Activated naive CD8-positive, alpha-beta T cell treated with anti-CD3 and anti-CD28 coated beads for 36 hours (primary cell): ENCODE results near the gene LRRC37A3. TPM values are rescaled to one million over a fixed set of nuclear protein-coding genes. Genes with fewer than 3 reads are reported as not detected.
"Not testable (repeated sequence)": the region's sequence is repeated elsewhere in the genome, so short reads cannot be mapped to it uniquely, and the experiment has no call there.

Experiments
- DNase-seq: peaks from one replicate; pipeline ENCODE4 v3.0.0; 2021
- H3K27ac Mint-ChIP-seq: one replicate; pipeline ENCODE4 v1.8.0; 2022; ENCODE audit warnings: mild to moderate bottlenecking, moderate library complexity, mixed read lengths
- H3K27me3 Mint-ChIP-seq: one replicate; pipeline ENCODE4 v1.8.0; 2022; ENCODE audit warnings: mild to moderate bottlenecking, mixed read lengths
- H3K36me3 Mint-ChIP-seq: one replicate; pipeline ENCODE4 v1.8.0; 2021; ENCODE audit warnings: mild to moderate bottlenecking, mixed read lengths
- H3K4me1 Mint-ChIP-seq: one replicate; pipeline ENCODE4 v1.8.0; 2021; ENCODE audit warnings: mixed read lengths
- H3K4me3 Mint-ChIP-seq: one replicate; pipeline ENCODE4 v1.8.0; 2022; ENCODE audit warnings: mild to moderate bottlenecking, moderate library complexity, mixed read lengths
- H3K9me3 Mint-ChIP-seq: one replicate; pipeline ENCODE4 v1.8.0; 2022; ENCODE audit warnings: mixed read lengths
- total RNA-seq, 2 experiments: library from RNA; stranded (reverse); gene quantifications; one replicate each; pipeline ENCODE4 v1.2.3, GENCODE V29; 2021

LRRC37A3 gene
- total RNA-seq, 2 experiments from 2014 or later = 4.5 to 4.8 TPM

DNA sequence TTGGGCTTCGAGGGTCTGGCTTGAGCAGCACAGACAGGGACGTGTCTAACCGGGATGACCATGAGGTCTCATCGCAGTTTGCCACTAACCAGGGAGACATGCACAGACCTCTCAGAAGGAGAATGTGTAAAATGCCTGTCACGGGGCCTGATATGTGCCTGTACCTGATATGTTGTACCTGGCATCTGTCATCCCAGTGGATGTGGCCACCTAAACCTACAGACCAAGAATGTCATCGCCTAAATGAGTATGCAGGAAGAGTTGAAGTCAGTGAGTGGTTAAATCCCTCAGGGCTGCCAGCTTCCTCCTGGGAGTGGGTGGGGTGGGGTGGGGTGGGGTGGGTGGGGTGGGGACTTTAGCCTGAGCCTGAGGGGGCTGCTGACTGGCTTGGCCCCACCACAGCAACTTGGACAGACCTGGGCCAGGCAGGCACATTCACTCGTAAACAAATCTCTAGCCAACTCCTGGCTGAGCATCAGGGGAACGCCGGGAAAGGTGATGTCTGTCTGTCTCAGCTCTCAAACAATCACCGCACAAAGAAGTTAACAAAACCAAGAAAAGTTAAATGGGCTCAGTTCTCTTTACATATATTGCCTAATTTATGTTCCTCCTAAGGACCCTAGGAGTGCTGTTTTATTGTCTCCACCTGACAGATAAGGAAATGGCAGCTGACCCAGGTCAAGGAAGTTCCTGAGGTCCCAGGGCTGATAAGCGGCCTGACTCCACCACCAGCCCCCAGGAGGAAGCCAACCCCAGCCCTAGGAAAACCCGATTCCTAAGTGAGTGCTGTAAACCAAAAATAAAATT lies 89.3 kb downstream of the LRRC37A3 start:
- DNase-seq, H3K36me3 Mint-ChIP-seq, H3K4me3 Mint-ChIP-seq, H3K4me1 Mint-ChIP-seq, H3K27me3 Mint-ChIP-seq, H3K9me3 Mint-ChIP-seq, H3K27ac Mint-ChIP-seq: not testable (repeated sequence)

DNA sequence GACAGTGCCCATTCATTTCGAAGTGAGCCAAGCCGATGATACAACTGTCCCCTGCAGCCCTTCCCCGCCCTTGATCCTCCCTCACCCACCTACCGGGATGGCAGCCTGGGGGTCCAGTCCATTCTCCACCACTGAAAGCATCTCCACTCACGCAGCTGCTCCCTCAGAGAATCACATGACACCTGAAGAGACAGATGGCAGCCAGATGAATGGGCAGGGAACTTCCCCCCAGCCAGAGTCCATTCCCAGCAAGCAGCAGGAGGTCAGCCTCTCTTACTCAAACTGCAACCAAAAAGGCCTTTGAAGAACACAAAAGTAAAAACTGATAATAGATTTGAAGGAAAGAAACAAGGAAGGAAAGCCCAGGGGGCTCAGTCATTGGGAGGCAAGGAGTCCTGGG lies 90.2 kb downstream of the LRRC37A3 start:
- not testable (repeated sequence) for H3K27me3 Mint-ChIP-seq, DNase-seq, H3K27ac Mint-ChIP-seq, H3K9me3 Mint-ChIP-seq, H3K36me3 Mint-ChIP-seq, H3K4me1 Mint-ChIP-seq, H3K4me3 Mint-ChIP-seq

DNA sequence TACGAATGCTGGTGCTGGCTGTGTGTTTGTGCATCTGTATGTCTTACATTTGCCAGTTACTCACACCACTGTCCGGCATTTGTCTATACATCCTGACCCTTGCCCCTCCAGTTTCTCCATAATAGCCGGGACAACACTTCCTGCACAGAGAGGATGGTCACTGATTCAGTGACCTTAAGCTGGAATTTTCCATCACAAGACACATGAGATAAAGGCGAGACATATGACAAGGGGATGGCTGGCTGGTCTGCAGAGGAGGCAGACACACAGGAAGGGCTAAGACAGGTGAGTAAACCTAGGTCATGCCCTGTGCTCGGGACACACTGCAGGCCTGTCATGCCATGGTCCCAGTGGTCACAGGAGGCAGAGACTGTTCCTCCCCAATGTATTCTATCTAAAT lies 100.4 kb downstream of the LRRC37A3 start:
- not testable (repeated sequence) for H3K27ac Mint-ChIP-seq, DNase-seq, H3K9me3 Mint-ChIP-seq, H3K36me3 Mint-ChIP-seq, H3K4me3 Mint-ChIP-seq, H3K4me1 Mint-ChIP-seq, H3K27me3 Mint-ChIP-seq

DNA sequence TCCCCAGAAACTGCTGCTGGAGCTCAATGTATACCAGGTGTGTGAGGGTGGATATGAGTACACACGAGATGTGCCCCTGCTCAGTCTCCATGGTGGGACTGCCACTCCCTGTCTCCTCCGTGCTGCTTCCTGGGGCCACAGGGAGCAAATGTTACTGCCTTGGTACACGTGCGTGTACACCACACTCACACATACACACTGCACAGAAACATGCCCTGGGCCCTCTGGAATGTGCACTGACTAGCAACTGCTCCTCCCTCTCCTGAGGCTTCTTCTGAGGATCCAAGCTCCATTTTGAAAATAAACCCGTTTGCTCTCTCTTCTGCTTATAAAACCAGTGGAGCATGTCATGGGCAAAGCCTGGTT lies 103.5 kb downstream of the LRRC37A3 start:
- DNase-seq, H3K27me3 Mint-ChIP-seq, H3K4me3 Mint-ChIP-seq, H3K27ac Mint-ChIP-seq, H3K4me1 Mint-ChIP-seq, H3K9me3 Mint-ChIP-seq, H3K36me3 Mint-ChIP-seq: not testable (repeated sequence)

DNA sequence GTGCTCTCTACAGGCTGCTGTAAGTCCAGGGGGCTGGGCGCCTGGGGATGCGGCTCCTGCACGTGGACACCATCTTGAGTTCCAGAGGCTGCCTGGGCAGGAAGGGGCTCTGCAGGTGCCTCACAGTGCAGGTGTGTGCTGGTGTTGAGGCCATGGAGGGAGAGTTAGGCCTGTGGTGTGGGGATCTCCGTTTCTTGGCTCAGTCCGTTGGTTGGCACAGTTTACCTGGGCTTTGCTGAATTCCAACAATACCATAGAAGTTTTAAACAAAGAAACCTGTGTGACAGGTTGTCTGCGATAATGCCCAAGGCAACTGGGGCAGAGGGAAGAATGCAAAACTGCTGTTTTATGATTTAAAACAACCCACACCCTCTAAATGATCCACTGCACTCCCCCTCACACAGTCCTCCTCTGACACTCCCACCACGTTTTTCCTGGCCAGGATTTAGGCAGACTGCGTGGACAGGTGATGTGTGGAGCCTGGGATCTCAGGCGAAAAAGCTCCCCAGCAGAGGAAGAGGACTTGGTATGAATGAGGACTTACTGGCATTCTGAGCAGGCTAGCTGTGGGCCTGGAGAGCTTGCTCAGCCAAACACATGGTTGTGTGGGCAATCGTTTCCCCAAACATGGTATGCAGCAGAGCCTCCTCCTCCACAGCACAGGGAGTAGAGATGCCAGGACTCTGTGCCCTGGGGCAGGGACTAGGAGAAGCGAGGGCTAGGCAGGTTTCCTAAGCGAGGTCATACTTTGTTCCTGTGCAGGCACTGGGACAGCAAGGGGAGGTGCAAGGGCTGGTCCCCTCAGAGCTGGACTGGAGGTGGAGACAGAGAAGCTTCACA lies 104.1 kb downstream of the LRRC37A3 start:
- not testable (repeated sequence) for DNase-seq, H3K9me3 Mint-ChIP-seq, H3K4me3 Mint-ChIP-seq, H3K36me3 Mint-ChIP-seq, H3K27ac Mint-ChIP-seq, H3K4me1 Mint-ChIP-seq, H3K27me3 Mint-ChIP-seq

DNA sequence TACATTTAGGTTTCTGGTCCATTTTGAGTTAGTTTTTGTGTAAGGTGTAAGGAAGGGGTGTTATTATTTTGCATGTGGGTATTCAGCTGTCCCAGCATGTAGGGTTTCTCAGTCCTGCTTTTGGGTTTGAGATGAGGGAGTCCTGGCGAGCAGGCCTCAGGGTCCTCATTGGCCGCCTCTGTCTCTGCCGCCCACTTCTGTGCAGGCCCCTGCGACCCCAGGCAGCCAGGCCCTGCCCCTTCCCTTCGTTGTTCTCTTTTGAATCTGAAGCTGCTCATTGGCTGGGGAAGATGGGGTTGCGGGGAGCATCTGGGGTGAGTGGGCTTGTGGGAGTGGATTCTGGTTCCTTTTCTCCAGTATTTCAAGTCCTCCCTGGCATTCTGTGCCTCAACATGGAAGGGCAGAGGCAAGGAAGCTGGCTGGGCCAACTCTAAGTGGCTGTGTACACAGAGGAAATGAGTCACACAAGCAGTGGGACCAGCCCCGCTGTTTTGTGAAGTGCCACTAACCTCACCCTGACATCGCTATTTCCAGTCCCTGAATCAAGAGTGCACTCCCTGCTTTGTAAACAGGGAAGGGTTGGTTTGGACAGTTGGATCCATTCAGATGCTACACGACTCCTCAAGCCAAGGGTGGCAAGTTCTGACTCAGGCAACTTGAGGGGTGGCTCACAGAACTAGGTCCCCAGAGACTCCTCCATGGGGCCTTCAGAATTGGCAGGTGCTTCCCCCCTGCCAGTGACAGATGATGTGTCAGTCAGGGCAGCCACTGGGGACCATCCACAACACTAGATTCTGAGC lies 110.9 kb downstream of the LRRC37A3 start:
- H3K9me3 Mint-ChIP-seq, H3K36me3 Mint-ChIP-seq, H3K27me3 Mint-ChIP-seq: not testable (repeated sequence)
- DNase-seq = peak; percentile 66
- Mint-ChIP-seq H3K4me3 (peak overlapping the region; percentile 37), H3K27ac (peak overlapping the region; percentile 91), H3K4me1 (peaks cover 11% of the 10 kb centered on the region)

Other genes starting within 250 kb of the LRRC37A3 start
- 10 to 100 TPM; 53.8 to 54.2 TPM for gene GNA13, start 137.3 kb upstream of the LRRC37A3 start, total RNA-seq
- gene RGS9, start 217.9 kb upstream of the LRRC37A3 start, total RNA-seq = 1 to 10 TPM; 1.2 TPM